HEK293 (cell line): Measurements from ENCODE around the gene FLNC.

Experiments
- CTCF ChIA-PET: fragments of 350-600 bp; formaldehyde crosslinking; extraction: SDS; loops from one replicate; lab custom pipeline; 2021; ENCODE audit warnings: antibody characterized with exemption; lab: Yijun Ruan, JAX
- POLR2A ChIA-PET: fragments of 300-600 bp; formaldehyde crosslinking; extraction: SDS; loops from one replicate; lab custom pipeline; 2020; ENCODE audit warnings: antibody characterized with exemption, inconsistent platforms; lab: Yijun Ruan, JAX
- H3K27ac ChIP-seq: fragments of 200-500 bp; sonication (Bioruptor generic); 2 replicates; pipeline ENCODE4 v1.5.1; 2014; ENCODE audit warnings: low read depth, low read length, control low read depth, inconsistent platforms; ENCODE audit errors: extremely low read depth
- H3K36me3 ChIP-seq, 2 experiments: fragments of 200-500 bp in 1 of 2; sonication (Bioruptor generic) in 1 of 2; 1 replicate in 1 of 2; 2 replicates in 1 of 2; pipeline ENCODE4 v1.5.1; 2014 to 2017; ENCODE audit warnings: inconsistent platforms in 2 of 2, low read length in 2 of 2; ENCODE audit not compliant: control insufficient read depth in 2 of 2, insufficient read depth in 1 of 2
- H3K4me1 ChIP-seq: fragments of 200-500 bp; sonication (Bioruptor generic); 2 replicates; pipeline ENCODE4 v1.5.1; 2014; ENCODE audit warnings: mild to moderate bottlenecking, low read length, inconsistent platforms; ENCODE audit not compliant: control insufficient read depth, insufficient read depth
- H3K4me3 ChIP-seq: 2 replicates; pipeline ENCODE4 v1.5.1; 2011; ENCODE audit warnings: low read depth, mild to moderate bottlenecking, control low read depth, low read length, moderate library complexity
- H3K9me3 ChIP-seq: fragments of 200-500 bp; sonication (Bioruptor generic); 2 replicates; pipeline ENCODE4 v1.5.1; 2014; ENCODE audit warnings: low read depth, low read length, inconsistent platforms; ENCODE audit not compliant: control insufficient read depth, insufficient read depth
- GLI2 ChIP-seq: fragments of 450-650 bp; formaldehyde crosslinking; IDR thresholded peaks from 2 replicates; pipeline ENCODE4; 2017; ENCODE audit warnings: missing biosample characterization, missing genetic modification characterization, low read depth, borderline replicate concordance
- GLIS1 ChIP-seq: fragments of 450-650 bp; formaldehyde crosslinking; IDR thresholded peaks from 2 replicates; pipeline ENCODE4 v1.5.1; 2016; ENCODE audit warnings: missing biosample characterization, missing genetic modification characterization
- GLIS2 ChIP-seq: fragments of 450-650 bp; formaldehyde crosslinking; IDR thresholded peaks from 2 replicates; pipeline ENCODE4 v1.5.1; 2016; ENCODE audit warnings: missing biosample characterization, missing genetic modification characterization
- HOXC10 ChIP-seq: sonication (generic); formaldehyde crosslinking; IDR thresholded peaks from 2 replicates; pipeline ENCODE4 v1.8.1; 2023; ENCODE audit warnings: mild to moderate bottlenecking, missing genetic modification reagents
- KLF9 ChIP-seq: fragments of 450-650 bp; formaldehyde crosslinking; IDR thresholded peaks from 2 replicates; pipeline ENCODE4 v1.5.1; 2016; ENCODE audit warnings: missing biosample characterization, missing genetic modification characterization, low read depth
- MZF1 ChIP-seq: fragments of 450-650 bp; formaldehyde crosslinking; IDR thresholded peaks from 2 replicates; pipeline ENCODE4 v1.5.1; 2017; ENCODE audit warnings: missing biosample characterization, missing genetic modification characterization, borderline replicate concordance
- RBAK ChIP-seq: fragments of 450-650 bp; formaldehyde crosslinking; IDR thresholded peaks from 2 replicates; pipeline ENCODE4 v1.5.1; 2016; ENCODE audit warnings: missing biosample characterization, missing genetic modification characterization
- ZBTB48 ChIP-seq: fragments of 450-650 bp; formaldehyde crosslinking; IDR thresholded peaks from 2 replicates; pipeline ENCODE4 v1.5.1; 2016; ENCODE audit warnings: missing biosample characterization, missing genetic modification characterization
- ZFHX2 ChIP-seq: fragments of 450-650 bp; formaldehyde crosslinking; conservative IDR thresholded peaks from 2 replicates; pipeline ENCODE4 v1.5.1; 2016; ENCODE audit warnings: missing biosample characterization, missing genetic modification characterization
- ZNF140 ChIP-seq: fragments of 450-650 bp; formaldehyde crosslinking; IDR thresholded peaks from 2 replicates; pipeline ENCODE4 v1.5.1; 2016; ENCODE audit warnings: missing biosample characterization, missing genetic modification characterization
- ZNF248 ChIP-seq: fragments of 450-650 bp; formaldehyde crosslinking; IDR thresholded peaks from 2 replicates; pipeline ENCODE4 v1.5.1; 2017; ENCODE audit warnings: missing biosample characterization, missing genetic modification characterization
- ZNF324 ChIP-seq: fragments of 450-650 bp; formaldehyde crosslinking; IDR thresholded peaks from 2 replicates; pipeline ENCODE4 v1.5.1; 2016; ENCODE audit warnings: missing biosample characterization, missing genetic modification characterization
- ZNF501 ChIP-seq: fragments of 450-650 bp; formaldehyde crosslinking; IDR thresholded peaks from 2 replicates; pipeline ENCODE4 v1.5.1; 2016; ENCODE audit warnings: missing biosample characterization, missing genetic modification characterization
- ZNF558 ChIP-seq: fragments of 450-650 bp; formaldehyde crosslinking; IDR thresholded peaks from 2 replicates; pipeline ENCODE4 v1.5.1; 2016; ENCODE audit warnings: missing biosample characterization, missing genetic modification characterization
- ZNF560 ChIP-seq: fragments of 450-650 bp; formaldehyde crosslinking; IDR thresholded peaks from 2 replicates; pipeline ENCODE4 v1.5.1; 2017; ENCODE audit warnings: missing biosample characterization, missing genetic modification characterization, borderline replicate concordance
- ZNF621 ChIP-seq: fragments of 450-650 bp; formaldehyde crosslinking; IDR thresholded peaks from 2 replicates; pipeline ENCODE4 v1.5.1; 2017; ENCODE audit warnings: missing biosample characterization, missing genetic modification characterization
- ZNF677 ChIP-seq: fragments of 450-650 bp; IDR thresholded peaks from 2 replicates; pipeline ENCODE4 v1.5.0; 2018; ENCODE audit warnings: missing biosample characterization, mild to moderate bottlenecking, missing genetic modification characterization, moderate library complexity
- ZNF707 ChIP-seq: fragments of 450-650 bp; formaldehyde crosslinking; IDR thresholded peaks from 2 replicates; pipeline ENCODE4 v1.5.1; 2016; ENCODE audit warnings: missing biosample characterization, missing genetic modification characterization
- ZSCAN23 ChIP-seq: fragments of 450-650 bp; formaldehyde crosslinking; IDR thresholded peaks from 2 replicates; pipeline ENCODE4 v1.5.1; 2016; ENCODE audit warnings: missing biosample characterization, missing genetic modification characterization
- ZSCAN30 ChIP-seq: fragments of 450-650 bp; IDR thresholded peaks from 2 replicates; pipeline ENCODE4 v1.5.1; 2018; ENCODE audit warnings: missing biosample characterization, mild to moderate bottlenecking, missing genetic modification characterization, moderate library complexity
- TF ChIP-seq, protein P1 (sequence below): fragments of 450-650 bp; formaldehyde crosslinking; IDR thresholded peaks from 2 replicates; pipeline ENCODE4 v1.5.1; 2017; ENCODE audit warnings: missing biosample characterization, missing genetic modification characterization
- TF ChIP-seq, protein P2 (sequence below): fragments of 450-650 bp; formaldehyde crosslinking; IDR thresholded peaks from 2 replicates; pipeline ENCODE4 v1.5.1; 2016; ENCODE audit warnings: missing biosample characterization, missing genetic modification characterization
- TF ChIP-seq, protein P3 (sequence below): sonication (generic); formaldehyde crosslinking; IDR thresholded peaks from 2 replicates; pipeline ENCODE4 v1.8.1; 2022; ENCODE audit warnings: mild to moderate bottlenecking, moderate library complexity, missing genetic modification reagents
- TF ChIP-seq, protein P4 (sequence below): fragments of 450-650 bp; formaldehyde crosslinking; IDR thresholded peaks from 2 replicates; pipeline ENCODE4; 2016; ENCODE audit warnings: missing biosample characterization, missing genetic modification characterization
- TF ChIP-seq, protein P5 (sequence below): fragments of 450-650 bp; formaldehyde crosslinking; IDR thresholded peaks from 2 replicates; pipeline ENCODE4 v1.5.1; 2017; ENCODE audit warnings: missing biosample characterization, missing genetic modification characterization
- TF ChIP-seq, protein P6 (sequence below): fragments of 450-650 bp; formaldehyde crosslinking; IDR thresholded peaks from 2 replicates; pipeline ENCODE4 v1.5.1; 2016; ENCODE audit warnings: missing biosample characterization, missing genetic modification characterization

The FLNC gene

DNA sequence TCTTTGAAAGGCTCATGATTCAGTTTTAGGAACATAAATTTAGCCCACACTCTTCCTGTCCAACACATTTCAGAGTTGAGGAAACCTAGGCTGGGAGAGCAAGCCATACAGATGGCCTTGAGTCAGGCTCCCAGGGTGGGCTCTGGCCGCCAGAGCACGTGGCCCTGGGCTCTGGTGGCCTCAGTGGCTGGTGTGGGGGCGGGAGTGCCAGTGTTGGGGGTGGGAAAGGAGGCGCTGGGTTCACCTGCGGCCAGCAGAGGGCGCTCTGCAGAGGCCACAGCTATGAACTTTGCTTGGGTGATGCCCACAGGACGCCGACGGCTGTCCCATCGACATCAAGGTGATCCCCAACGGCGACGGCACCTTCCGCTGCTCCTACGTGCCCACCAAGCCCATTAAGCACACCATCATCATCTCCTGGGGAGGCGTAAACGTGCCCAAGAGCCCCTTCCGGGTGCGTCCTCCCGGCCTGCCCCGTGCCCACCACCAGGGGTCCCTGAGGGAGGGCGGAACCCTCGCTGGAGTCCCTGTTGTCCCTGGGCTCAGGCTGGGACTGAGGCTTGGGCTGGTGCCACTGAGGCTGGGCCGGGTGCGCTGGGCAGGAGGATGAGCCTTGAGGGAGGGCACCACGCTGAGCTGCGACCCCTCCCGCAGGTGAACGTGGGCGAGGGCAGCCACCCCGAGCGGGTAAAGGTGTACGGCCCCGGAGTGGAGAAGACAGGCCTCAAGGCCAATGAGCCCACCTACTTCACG lies 11.9 kb downstream of the FLNC start:
- ChIA-PET CTCF (interaction anchor here (0.6 to 3.1 kb wide), 12 partner anchors 8 to 445 kb away, joined by 3 to 17 read pairs (median 4); partner anchors contain the start of gene ATP6V1F), POLR2A (no interaction called here)
- H3K4me1 ChIP-seq: no peaks in the 10 kb centered on the region
- peaks cover 0 to 98% of the 10 kb centered on the region in 2 experiments; a peak in 1 of 3 replicates for H3K36me3 ChIP-seq
- H3K4me3 ChIP-seq: no peak overlapping the region
- no peak overlapping the region for H3K27ac ChIP-seq
- H3K9me3 ChIP-seq: no peaks in the 10 kb centered on the region
- TF ChIP-seq RBAK (tag by site-specific recombination) (no peak), ZNF558 (no peak), ZNF140 (tag by site-specific recombination) (no peak), GLIS2 (peak; percentile 73), KLF9 (tag by site-specific recombination) (peak; percentile 43; the same call in 1 of the 2 replicates), ZNF621 (tag by site-specific recombination) (no peak), ZNF677 (tag by site-specific recombination) (no peak), ZSCAN23 (no peak), ZNF324 (no peak), ZNF248 (tag by site-specific recombination) (no peak), ZNF501 (tag by site-specific recombination) (0 out of 2 replicates have a peak, but pooled peaks have one; percentile 31), HOXC10 (no peak), ZBTB48 (tag by site-specific recombination) (0 out of 2 replicates have a peak, but pooled peaks have one; percentile 19), ZFHX2 (tag by site-specific recombination) (peak; percentile 63), MZF1 (tag by site-specific recombination) (no peak), GLIS1 (peak; percentile 47; the same call in 1 of the 2 replicates), ZNF560 (tag by site-specific recombination) (no peak), ZSCAN30 (0 out of 2 replicates have a peak, but pooled peaks have one; percentile 26), GLI2 (tag by site-specific recombination) (no peak), ZNF707 (tag by site-specific recombination) (no peak)
- TF ChIP-seq, protein P1, sequence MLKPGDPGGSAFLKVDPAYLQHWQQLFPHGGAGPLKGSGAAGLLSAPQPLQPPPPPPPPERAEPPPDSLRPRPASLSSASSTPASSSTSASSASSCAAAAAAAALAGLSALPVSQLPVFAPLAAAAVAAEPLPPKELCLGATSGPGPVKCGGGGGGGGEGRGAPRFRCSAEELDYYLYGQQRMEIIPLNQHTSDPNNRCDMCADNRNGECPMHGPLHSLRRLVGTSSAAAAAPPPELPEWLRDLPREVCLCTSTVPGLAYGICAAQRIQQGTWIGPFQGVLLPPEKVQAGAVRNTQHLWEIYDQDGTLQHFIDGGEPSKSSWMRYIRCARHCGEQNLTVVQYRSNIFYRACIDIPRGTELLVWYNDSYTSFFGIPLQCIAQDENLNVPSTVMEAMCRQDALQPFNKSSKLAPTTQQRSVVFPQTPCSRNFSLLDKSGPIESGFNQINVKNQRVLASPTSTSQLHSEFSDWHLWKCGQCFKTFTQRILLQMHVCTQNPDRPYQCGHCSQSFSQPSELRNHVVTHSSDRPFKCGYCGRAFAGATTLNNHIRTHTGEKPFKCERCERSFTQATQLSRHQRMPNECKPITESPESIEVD (tag by site-specific recombination): no peak
- TF ChIP-seq, protein P2, sequence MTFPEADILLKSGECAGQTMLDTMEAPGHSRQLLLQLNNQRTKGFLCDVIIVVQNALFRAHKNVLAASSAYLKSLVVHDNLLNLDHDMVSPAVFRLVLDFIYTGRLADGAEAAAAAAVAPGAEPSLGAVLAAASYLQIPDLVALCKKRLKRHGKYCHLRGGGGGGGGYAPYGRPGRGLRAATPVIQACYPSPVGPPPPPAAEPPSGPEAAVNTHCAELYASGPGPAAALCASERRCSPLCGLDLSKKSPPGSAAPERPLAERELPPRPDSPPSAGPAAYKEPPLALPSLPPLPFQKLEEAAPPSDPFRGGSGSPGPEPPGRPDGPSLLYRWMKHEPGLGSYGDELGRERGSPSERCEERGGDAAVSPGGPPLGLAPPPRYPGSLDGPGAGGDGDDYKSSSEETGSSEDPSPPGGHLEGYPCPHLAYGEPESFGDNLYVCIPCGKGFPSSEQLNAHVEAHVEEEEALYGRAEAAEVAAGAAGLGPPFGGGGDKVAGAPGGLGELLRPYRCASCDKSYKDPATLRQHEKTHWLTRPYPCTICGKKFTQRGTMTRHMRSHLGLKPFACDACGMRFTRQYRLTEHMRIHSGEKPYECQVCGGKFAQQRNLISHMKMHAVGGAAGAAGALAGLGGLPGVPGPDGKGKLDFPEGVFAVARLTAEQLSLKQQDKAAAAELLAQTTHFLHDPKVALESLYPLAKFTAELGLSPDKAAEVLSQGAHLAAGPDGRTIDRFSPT: 0 out of 2 replicates have a peak, but pooled peaks have one; percentile 49
- TF ChIP-seq, protein P3, sequence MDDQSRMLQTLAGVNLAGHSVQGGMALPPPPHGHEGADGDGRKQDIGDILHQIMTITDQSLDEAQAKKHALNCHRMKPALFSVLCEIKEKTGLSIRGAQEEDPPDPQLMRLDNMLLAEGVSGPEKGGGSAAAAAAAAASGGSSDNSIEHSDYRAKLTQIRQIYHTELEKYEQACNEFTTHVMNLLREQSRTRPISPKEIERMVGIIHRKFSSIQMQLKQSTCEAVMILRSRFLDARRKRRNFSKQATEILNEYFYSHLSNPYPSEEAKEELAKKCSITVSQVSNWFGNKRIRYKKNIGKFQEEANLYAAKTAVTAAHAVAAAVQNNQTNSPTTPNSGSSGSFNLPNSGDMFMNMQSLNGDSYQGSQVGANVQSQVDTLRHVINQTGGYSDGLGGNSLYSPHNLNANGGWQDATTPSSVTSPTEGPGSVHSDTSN: no peak
- TF ChIP-seq, protein P4, sequence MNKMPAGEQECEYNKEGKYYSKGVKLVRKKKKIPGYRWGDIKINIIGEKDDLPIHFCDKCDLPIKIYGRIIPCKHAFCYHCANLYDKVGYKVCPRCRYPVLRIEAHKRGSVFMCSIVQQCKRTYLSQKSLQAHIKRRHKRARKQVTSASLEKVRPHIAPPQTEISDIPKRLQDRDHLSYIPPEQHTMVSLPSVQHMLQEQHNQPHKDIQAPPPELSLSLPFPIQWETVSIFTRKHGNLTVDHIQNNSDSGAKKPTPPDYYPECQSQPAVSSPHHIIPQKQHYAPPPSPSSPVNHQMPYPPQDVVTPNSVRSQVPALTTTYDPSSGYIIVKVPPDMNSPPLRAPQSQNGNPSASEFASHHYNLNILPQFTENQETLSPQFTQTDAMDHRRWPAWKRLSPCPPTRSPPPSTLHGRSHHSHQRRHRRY: no peak
- TF ChIP-seq, protein P5, sequence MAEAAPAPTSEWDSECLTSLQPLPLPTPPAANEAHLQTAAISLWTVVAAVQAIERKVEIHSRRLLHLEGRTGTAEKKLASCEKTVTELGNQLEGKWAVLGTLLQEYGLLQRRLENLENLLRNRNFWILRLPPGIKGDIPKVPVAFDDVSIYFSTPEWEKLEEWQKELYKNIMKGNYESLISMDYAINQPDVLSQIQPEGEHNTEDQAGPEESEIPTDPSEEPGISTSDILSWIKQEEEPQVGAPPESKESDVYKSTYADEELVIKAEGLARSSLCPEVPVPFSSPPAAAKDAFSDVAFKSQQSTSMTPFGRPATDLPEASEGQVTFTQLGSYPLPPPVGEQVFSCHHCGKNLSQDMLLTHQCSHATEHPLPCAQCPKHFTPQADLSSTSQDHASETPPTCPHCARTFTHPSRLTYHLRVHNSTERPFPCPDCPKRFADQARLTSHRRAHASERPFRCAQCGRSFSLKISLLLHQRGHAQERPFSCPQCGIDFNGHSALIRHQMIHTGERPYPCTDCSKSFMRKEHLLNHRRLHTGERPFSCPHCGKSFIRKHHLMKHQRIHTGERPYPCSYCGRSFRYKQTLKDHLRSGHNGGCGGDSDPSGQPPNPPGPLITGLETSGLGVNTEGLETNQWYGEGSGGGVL (tag by site-specific recombination): 0 out of 2 replicates have a peak, but pooled peaks have one; percentile 23
- TF ChIP-seq, protein P6, sequence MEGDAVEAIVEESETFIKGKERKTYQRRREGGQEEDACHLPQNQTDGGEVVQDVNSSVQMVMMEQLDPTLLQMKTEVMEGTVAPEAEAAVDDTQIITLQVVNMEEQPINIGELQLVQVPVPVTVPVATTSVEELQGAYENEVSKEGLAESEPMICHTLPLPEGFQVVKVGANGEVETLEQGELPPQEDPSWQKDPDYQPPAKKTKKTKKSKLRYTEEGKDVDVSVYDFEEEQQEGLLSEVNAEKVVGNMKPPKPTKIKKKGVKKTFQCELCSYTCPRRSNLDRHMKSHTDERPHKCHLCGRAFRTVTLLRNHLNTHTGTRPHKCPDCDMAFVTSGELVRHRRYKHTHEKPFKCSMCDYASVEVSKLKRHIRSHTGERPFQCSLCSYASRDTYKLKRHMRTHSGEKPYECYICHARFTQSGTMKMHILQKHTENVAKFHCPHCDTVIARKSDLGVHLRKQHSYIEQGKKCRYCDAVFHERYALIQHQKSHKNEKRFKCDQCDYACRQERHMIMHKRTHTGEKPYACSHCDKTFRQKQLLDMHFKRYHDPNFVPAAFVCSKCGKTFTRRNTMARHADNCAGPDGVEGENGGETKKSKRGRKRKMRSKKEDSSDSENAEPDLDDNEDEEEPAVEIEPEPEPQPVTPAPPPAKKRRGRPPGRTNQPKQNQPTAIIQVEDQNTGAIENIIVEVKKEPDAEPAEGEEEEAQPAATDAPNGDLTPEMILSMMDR: peak; percentile 72; the same call in 1 of the 2 replicates
